A673 (cell line): Measurements from ENCODE around the gene ENTPD8.
"Not testable (repeated sequence)": the region's sequence is repeated elsewhere in the genome, so short reads cannot be mapped to it uniquely, and the experiment has no call there.

Source experiments
- EZH2 ChIP-seq: fragments of 200-600 bp; sonication (generic); IDR thresholded peaks from 2 replicates; pipeline ENCODE4 v1.6.1; 2017; ENCODE audit warnings: borderline replicate concordance, low read depth, mild to moderate bottlenecking, mixed read lengths, antibody characterized with exemption, low read length; ENCODE audit not compliant: poor library complexity, severe bottlenecking
- TF ChIP-seq, protein P1 (sequence below): fragments of 300-800, 200-600 bp; sonication (generic); conservative IDR thresholded peaks from 2 replicates; pipeline ENCODE4 v1.5.1; 2017; ENCODE audit warnings: low read depth, mild to moderate bottlenecking, antibody characterized with exemption, low read length, moderate library complexity, mixed read lengths

DNA sequence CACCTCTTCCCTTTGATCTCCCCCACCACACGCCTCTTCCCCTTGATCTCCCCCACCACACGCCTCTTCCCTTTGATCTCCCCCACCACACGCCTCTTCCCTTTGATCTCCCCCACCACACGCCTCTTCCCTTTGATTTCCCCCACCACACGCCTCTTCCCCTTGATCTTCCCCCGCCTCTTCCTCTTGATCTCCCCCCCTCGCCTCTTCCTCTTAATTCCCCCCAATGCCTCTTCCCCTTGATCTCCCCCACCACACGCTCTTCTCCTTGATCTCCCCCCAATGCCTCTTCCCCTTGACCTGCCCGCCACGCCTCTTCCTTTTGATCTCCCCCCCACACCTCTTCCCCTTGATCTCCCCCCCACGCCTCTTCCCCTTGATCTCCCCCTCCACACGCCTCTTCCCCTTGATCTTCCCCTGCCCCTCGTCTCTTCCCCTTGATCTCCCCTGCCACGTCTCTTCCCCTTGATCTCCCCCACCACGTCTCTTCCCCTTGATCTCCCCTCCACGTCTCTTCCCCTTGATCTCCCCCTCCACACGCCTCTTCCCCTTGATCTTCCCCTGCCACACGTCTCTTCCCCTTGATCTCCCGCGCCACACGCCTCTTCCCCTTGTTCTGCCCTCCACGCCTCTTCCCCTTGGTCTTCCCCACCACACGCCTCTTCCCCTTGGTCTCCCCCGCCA, 9.5 kb upstream of the ENTPD8 start:
- TF ChIP-seq, protein P1, sequence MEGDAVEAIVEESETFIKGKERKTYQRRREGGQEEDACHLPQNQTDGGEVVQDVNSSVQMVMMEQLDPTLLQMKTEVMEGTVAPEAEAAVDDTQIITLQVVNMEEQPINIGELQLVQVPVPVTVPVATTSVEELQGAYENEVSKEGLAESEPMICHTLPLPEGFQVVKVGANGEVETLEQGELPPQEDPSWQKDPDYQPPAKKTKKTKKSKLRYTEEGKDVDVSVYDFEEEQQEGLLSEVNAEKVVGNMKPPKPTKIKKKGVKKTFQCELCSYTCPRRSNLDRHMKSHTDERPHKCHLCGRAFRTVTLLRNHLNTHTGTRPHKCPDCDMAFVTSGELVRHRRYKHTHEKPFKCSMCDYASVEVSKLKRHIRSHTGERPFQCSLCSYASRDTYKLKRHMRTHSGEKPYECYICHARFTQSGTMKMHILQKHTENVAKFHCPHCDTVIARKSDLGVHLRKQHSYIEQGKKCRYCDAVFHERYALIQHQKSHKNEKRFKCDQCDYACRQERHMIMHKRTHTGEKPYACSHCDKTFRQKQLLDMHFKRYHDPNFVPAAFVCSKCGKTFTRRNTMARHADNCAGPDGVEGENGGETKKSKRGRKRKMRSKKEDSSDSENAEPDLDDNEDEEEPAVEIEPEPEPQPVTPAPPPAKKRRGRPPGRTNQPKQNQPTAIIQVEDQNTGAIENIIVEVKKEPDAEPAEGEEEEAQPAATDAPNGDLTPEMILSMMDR = not testable (repeated sequence)
- TF ChIP-seq EZH2 = not testable (repeated sequence)
